ENCODE measurements around the gene SPOCK3.

- TF ChIP-seq POLR2AphosphoS5 (IDR thresholded peaks at IDR 0.05; ENCODE audit: low read depth, low read length) (no peak), POLR2A (IDR thresholded peaks at IDR 0.05; ENCODE audit: low read depth, low read length) (no peak)
Measured at GRCh38 chr4:166808380-166808779, 425.9 kb downstream of the SPOCK3 start.
